OCI-LY3 (cell line): Measurements from ENCODE around the gene FBXO34.

ENCODE experiments used
- CTCF ChIP-seq: fragments of 200-600, 300-600 bp; sonication (generic); IDR thresholded peaks from 2 replicates; pipeline ENCODE4 v1.5.1; 2014; ENCODE audit warnings: antibody characterized with exemption, low read length, low read depth
- EZH2phosphoT487 ChIP-seq: fragments of 200-600 bp; shearing (Covaris generic); IDR thresholded peaks from 2 replicates; pipeline ENCODE4 v1.6.1; 2018; ENCODE audit warnings: antibody characterized with exemption, mixed run types, low read depth

- TF ChIP-seq CTCF (no peak), EZH2phosphoT487 (no peak)
Observed at GRCh38 chr14:55301437-55302121, 30.4 kb downstream of the FBXO34 start.
